ENCODE results near the gene ASF1B. TPM values are rescaled to one million over a fixed set of nuclear protein-coding genes. Genes with fewer than 3 reads are reported as not detected.

Gene ASF1B
- total RNA-seq, 2 donors from 2014 or later: 5.1 to 19.7 TPM

- no peaks in the 10 kb centered on the region for H3K9me3 ChIP-seq
- H3K27ac ChIP-seq: peak within 1 kb of the TSS; percentile 84 to 92
- TF ChIP-seq POLR2AphosphoS5 (IDR thresholded peaks at IDR 0.05): no peak
- no peaks in the 10 kb centered on the region for H3K36me3 ChIP-seq
- DNase-seq (ENCODE audit: low spot score): peak; percentile 90
- peak within 1 kb of the TSS; percentile 82 to 89 for H3K4me3 ChIP-seq
- H3K27me3 ChIP-seq (replicated peaks; ENCODE audit: insufficient read depth): no peaks in the 10 kb centered on the region
- under 1% methylated on average over 34 of the region's 65 CpGs for WGBS
- intact Hi-C loops (cut with DNase I): loop anchor here (2.0 kb wide), 1 partner anchor 26 kb away; the partner anchor contains the start of gene PRKACA
- no peaks in the 10 kb centered on the region for H3K4me1 ChIP-seq (replicated peaks)
These were observed 45.8 kb downstream of the ASF1B start, which contains the start of gene SAMD1 for GRCh38 chr19:14090509-14091080. Gene SAMD1 (minus strand): TSS chr19:14090751.

- Histone ChIP-seq H3K4me3 (peak overlapping the region; percentile 82 to 89), H3K4me1 (replicated peaks) (no peaks in the 10 kb centered on the region), H3K27ac (peak overlapping the region; percentile 84 to 92), H3K36me3 (no peaks in the 10 kb centered on the region), H3K27me3 (replicated peaks; ENCODE audit: insufficient read depth) (no peaks in the 10 kb centered on the region), H3K9me3 (no peaks in the 10 kb centered on the region)
- intact Hi-C loops (cut with DNase I): loop anchor here (2.0 to 10.0 kb wide), 2 partner anchors 27 to 315 kb away; partner anchors contain the start of genes C19orf53 and PRKACA
- TF ChIP-seq CTCF (IDR thresholded peaks at IDR 0.05) (peak in 1 of 4 experiments; percentile 18), POLR2AphosphoS5 (IDR thresholded peaks at IDR 0.05) (no peak)
- WGBS: under 1% methylated on average over 86 of the region's 142 CpGs
- no peak for DNase-seq (ENCODE audit: low spot score)
These were observed 46.5 kb downstream of the ASF1B start for GRCh38 chr19:14089662-14090508.

- H3K27ac ChIP-seq: peak overlapping the region in 1 of 2 donors; percentile 92
- intact Hi-C loops (cut with DNase I): loop anchor here (10.0 kb wide), 1 partner anchor 315 kb away; the partner anchor contains the start of gene C19orf53
These were observed 47.1 kb downstream of the ASF1B start for GRCh38 chr19:14089412-14089661.

GRCh38 chr19:14088634-14089411, 47.6 kb downstream of the ASF1B start:
- no peaks in the 10 kb centered on the region for H3K4me1 ChIP-seq (replicated peaks)
- no peak overlapping the region for H3K4me3 ChIP-seq
- DNase-seq (ENCODE audit: low spot score): no peak
- no peaks in the 10 kb centered on the region for H3K27me3 ChIP-seq (replicated peaks; ENCODE audit: insufficient read depth)
- H3K9me3 ChIP-seq: no peaks in the 10 kb centered on the region
- H3K27ac ChIP-seq: peak overlapping the region in 1 of 2 donors; percentile 92
- intact Hi-C loops (cut with DNase I): loop anchor here (10.0 kb wide), 1 partner anchor 314 kb away; the partner anchor contains the start of gene C19orf53
- WGBS: 89% methylated on average over 30 of the region's 30 CpGs
- no peaks in the 10 kb centered on the region for H3K36me3 ChIP-seq
- TF ChIP-seq POLR2AphosphoS5 (IDR thresholded peaks at IDR 0.05) (no peak), CTCF (IDR thresholded peaks at IDR 0.05) (no peak), POLR2A (IDR thresholded peaks at IDR 0.05) (no peak)

More at GRCh38 chr19:14089412-14089661, 47.1 kb downstream of the ASF1B start:
- Histone ChIP-seq H3K4me1 (replicated peaks) (no peaks in the 10 kb centered on the region), H3K4me3 (peak overlapping the region; percentile 82 to 89), H3K36me3 (no peaks in the 10 kb centered on the region), H3K27me3 (replicated peaks; ENCODE audit: insufficient read depth) (no peaks in the 10 kb centered on the region), H3K9me3 (no peaks in the 10 kb centered on the region)
- no peak for DNase-seq (ENCODE audit: low spot score)
- TF ChIP-seq CTCF (IDR thresholded peaks at IDR 0.05): no peak
- no peak for TF ChIP-seq POLR2AphosphoS5 (IDR thresholded peaks at IDR 0.05)
- TF ChIP-seq POLR2A (IDR thresholded peaks at IDR 0.05): no peak
- WGBS: 10% methylated on average over 16 of the region's 16 CpGs

GRCh38 chr19:14086098-14086497, 50.3 kb downstream of the ASF1B start:
- TF ChIP-seq POLR2AphosphoS5 (IDR thresholded peaks at IDR 0.05) (no peak), POLR2A (IDR thresholded peaks at IDR 0.05) (no peak), CTCF (IDR thresholded peaks at IDR 0.05) (no peak)
- 92% methylated on average over 5 of the region's 5 CpGs for WGBS
- no peaks in the 10 kb centered on the region for H3K4me1 ChIP-seq (replicated peaks)
- no peak overlapping the region for H3K4me3 ChIP-seq
- no peaks in the 10 kb centered on the region for H3K27me3 ChIP-seq (replicated peaks; ENCODE audit: insufficient read depth)
- DNase-seq (ENCODE audit: low spot score): no peak
- no peaks in the 10 kb centered on the region for H3K36me3 ChIP-seq
- no peak overlapping the region for H3K27ac ChIP-seq
- intact Hi-C loops (cut with DNase I): loop anchor here (10.0 kb wide), 1 partner anchor 311 kb away; the partner anchor contains the start of gene C19orf53
- no peaks in the 10 kb centered on the region for H3K9me3 ChIP-seq

Measured in prostate gland (tissue), 2 donors.